ENCODE results near the gene ETV4. TPM values are rescaled to one million over a fixed set of nuclear protein-coding genes. Genes with fewer than 3 reads are reported as not detected.

The ETV4 gene
- total and polyA plus RNA-seq, 2 of the 13 experiments (the other 11 are each of a cell fraction or from before 2014, with no cell fraction given) = 128 to 330 TPM

DNA sequence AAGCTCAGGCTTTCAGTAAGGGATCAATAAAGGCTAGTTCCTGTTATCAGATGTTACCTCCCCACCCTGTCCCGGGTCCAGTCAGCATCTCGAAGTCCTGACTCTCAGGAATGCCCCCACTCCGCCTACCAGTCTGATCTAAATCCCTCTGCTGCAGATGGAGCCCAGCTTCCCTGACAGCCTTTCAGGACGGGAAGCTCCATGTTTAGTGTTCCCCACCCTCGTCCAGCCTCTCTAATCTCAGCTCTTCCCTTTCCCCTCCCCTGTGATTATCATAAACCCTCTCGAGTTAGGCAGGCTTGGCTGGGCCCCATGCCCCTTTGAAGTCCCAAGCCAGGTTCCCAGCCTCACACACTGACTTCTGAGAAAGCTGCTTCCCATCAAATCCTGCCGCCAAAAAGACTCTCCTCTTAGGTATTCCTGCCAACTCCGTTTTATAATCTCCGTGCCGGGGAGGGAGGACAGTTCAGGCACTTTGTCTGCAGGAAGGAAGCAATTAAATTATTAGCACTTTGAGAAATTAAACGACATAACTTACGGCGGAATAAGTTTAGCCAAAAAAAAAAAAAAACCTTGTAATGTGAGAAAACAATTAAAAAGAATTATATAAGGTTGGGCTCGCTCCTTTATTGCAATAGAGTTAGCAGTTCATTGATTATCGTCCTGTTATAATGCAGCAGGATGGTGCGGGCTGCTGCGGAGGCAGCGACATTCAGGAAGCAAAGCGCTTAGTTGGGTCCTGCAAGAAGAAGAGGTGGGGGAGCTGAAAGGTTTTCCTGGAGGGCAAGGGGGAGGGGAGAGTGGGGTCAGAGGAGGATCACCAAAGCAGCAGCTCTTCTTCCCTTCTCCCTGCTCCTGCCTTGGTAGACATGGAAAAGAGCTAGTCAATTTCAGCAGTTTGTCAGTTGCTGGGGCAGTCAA, 16.8 kb upstream of the ETV4 start (continued):
- TF ChIP-seq, protein P1, sequence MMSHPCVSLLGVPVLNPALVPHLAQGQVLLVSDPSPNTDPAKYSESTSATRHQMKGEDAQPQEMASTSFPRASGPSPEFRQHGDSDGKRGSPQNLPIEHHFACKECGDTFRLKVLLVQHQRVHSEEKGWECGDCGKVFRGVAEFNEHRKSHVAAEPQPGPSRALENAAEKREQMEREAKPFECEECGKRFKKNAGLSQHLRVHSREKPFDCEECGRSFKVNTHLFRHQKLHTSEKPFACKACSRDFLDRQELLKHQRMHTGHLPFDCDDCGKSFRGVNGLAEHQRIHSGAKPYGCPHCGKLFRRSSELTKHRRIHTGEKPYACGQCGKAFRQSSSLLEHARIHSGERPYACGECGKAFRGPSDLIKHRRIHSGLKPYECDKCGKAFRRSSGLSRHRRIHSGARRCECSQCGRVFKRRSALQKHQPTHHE (CRISPR knock-in tag; IDR thresholded peaks at IDR 0.05; ENCODE audit: borderline replicate concordance) = no peak
- TF ChIP-seq ZSCAN30 (CRISPR knock-in tag; IDR thresholded peaks at IDR 0.05) = no peak
- no peak for TF ChIP-seq TBX3 (IDR thresholded peaks at IDR 0.05; ENCODE audit: borderline replicate concordance)
- TF ChIP-seq ZNF713 (CRISPR knock-in tag; IDR thresholded peaks at IDR 0.05) = no peak
- no peak for TF ChIP-seq HDAC6 (IDR thresholded peaks at IDR 0.05; ENCODE audit: low read depth, low read length)
- TF ChIP-seq, protein P2, sequence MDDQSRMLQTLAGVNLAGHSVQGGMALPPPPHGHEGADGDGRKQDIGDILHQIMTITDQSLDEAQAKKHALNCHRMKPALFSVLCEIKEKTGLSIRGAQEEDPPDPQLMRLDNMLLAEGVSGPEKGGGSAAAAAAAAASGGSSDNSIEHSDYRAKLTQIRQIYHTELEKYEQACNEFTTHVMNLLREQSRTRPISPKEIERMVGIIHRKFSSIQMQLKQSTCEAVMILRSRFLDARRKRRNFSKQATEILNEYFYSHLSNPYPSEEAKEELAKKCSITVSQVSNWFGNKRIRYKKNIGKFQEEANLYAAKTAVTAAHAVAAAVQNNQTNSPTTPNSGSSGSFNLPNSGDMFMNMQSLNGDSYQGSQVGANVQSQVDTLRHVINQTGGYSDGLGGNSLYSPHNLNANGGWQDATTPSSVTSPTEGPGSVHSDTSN (CRISPR knock-in tag; IDR thresholded peaks at IDR 0.05; ENCODE audit: borderline replicate concordance) = no peak
- no peak for TF ChIP-seq CHD2 (IDR thresholded peaks at IDR 0.05; ENCODE audit: low read depth, low read length)
- TF ChIP-seq, protein P3, sequence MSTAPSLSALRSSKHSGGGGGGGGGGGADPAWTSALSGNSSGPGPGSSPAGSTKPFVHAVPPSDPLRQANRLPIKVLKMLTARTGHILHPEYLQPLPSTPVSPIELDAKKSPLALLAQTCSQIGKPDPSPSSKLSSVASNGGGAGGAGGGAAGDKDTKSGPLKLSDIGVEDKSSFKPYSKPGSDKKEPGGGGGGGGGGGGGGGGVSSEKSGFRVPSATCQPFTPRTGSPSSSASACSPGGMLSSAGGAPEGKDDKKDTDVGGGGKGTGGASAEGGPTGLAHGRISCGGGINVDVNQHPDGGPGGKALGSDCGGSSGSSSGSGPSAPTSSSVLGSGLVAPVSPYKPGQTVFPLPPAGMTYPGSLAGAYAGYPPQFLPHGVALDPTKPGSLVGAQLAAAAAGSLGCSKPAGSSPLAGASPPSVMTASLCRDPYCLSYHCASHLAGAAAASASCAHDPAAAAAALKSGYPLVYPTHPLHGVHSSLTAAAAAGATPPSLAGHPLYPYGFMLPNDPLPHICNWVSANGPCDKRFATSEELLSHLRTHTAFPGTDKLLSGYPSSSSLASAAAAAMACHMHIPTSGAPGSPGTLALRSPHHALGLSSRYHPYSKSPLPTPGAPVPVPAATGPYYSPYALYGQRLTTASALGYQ (CRISPR knock-in tag; IDR thresholded peaks at IDR 0.05) = no peak
- TF ChIP-seq ZKSCAN8 (CRISPR knock-in tag; IDR thresholded peaks at IDR 0.05; ENCODE audit: borderline replicate concordance) = no peak
- TF ChIP-seq ZNF605 (CRISPR knock-in tag; IDR thresholded peaks at IDR 0.05) = no peak
- no peak for TF ChIP-seq JUND (CRISPR knock-in tag; IDR thresholded peaks at IDR 0.05)
- no peak for TF ChIP-seq ZNF124 (CRISPR knock-in tag; IDR thresholded peaks at IDR 0.05)
- TF ChIP-seq ZNF703 (CRISPR knock-in tag; IDR thresholded peaks at IDR 0.05; ENCODE audit: borderline replicate concordance) = no peak
- TF ChIP-seq, protein P4, sequence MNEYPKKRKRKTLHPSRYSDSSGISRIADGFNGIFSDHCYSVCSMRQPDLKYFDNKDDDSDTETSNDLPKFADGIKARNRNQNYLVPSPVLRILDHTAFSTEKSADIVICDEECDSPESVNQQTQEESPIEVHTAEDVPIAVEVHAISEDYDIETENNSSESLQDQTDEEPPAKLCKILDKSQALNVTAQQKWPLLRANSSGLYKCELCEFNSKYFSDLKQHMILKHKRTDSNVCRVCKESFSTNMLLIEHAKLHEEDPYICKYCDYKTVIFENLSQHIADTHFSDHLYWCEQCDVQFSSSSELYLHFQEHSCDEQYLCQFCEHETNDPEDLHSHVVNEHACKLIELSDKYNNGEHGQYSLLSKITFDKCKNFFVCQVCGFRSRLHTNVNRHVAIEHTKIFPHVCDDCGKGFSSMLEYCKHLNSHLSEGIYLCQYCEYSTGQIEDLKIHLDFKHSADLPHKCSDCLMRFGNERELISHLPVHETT (CRISPR knock-in tag; conservative IDR thresholded peaks at IDR 0.05) = no peak
- TF ChIP-seq, protein P5, sequence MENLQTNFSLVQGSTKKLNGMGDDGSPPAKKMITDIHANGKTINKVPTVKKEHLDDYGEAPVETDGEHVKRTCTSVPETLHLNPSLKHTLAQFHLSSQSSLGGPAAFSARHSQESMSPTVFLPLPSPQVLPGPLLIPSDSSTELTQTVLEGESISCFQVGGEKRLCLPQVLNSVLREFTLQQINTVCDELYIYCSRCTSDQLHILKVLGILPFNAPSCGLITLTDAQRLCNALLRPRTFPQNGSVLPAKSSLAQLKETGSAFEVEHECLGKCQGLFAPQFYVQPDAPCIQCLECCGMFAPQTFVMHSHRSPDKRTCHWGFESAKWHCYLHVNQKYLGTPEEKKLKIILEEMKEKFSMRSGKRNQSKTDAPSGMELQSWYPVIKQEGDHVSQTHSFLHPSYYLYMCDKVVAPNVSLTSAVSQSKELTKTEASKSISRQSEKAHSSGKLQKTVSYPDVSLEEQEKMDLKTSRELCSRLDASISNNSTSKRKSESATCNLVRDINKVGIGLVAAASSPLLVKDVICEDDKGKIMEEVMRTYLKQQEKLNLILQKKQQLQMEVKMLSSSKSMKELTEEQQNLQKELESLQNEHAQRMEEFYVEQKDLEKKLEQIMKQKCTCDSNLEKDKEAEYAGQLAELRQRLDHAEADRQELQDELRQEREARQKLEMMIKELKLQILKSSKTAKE (CRISPR knock-in tag; IDR thresholded peaks at IDR 0.05; ENCODE audit: borderline replicate concordance) = no peak
- TF ChIP-seq SP4 (CRISPR knock-in tag; IDR thresholded peaks at IDR 0.05) = no peak
- TF ChIP-seq GTF2F1 (IDR thresholded peaks at IDR 0.05; ENCODE audit: low read length) = no peak
- TF ChIP-seq, protein P6, sequence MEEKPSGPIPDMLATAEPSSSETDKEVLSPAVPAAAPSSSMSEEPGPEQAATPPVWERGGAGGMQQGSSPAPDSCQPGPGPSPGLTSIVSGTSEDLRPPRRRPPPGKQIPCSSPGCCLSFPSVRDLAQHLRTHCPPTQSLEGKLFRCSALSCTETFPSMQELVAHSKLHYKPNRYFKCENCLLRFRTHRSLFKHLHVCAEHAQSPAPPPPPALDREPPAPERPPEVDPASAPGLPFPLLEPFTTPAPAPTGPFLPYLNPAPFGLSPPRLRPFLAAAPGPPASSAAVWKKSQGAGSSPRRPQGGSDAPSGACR (CRISPR knock-in tag; IDR thresholded peaks at IDR 0.05) = no peak
- no peak for TF ChIP-seq ZNF569 (CRISPR knock-in tag; IDR thresholded peaks at IDR 0.05; ENCODE audit: borderline replicate concordance)
- TF ChIP-seq ZNF343 (CRISPR knock-in tag; IDR thresholded peaks at IDR 0.05) = no peak
